Measurements from ENCODE around the gene PSME3IP1.

PSME3IP1 gene

GRCh38 chr16:57165938-57166337 lies 19.9 kb downstream of the PSME3IP1 start:
- no peaks in the 10 kb centered on the region for H3K4me1 ChIP-seq (ENCODE audit: insufficient read depth, low read length)
- H3K9me3 ChIP-seq (ENCODE audit: insufficient read depth, low read depth, low read length): no peaks in the 10 kb centered on the region
- no peaks in the 10 kb centered on the region for H3K27me3 ChIP-seq (ENCODE audit: insufficient read depth, low read length)
- no peak overlapping the region for H3K9ac ChIP-seq (ENCODE audit: low read depth, low read length)
- no peak overlapping the region for H3K4me3 ChIP-seq (ENCODE audit: low read length)
- no peak overlapping the region for H3K27ac ChIP-seq (ENCODE audit: low read length)
- H3K36me3 ChIP-seq (ENCODE audit: insufficient read depth, low read depth, low read length): peaks cover 87% of the 10 kb centered on the region

DNA sequence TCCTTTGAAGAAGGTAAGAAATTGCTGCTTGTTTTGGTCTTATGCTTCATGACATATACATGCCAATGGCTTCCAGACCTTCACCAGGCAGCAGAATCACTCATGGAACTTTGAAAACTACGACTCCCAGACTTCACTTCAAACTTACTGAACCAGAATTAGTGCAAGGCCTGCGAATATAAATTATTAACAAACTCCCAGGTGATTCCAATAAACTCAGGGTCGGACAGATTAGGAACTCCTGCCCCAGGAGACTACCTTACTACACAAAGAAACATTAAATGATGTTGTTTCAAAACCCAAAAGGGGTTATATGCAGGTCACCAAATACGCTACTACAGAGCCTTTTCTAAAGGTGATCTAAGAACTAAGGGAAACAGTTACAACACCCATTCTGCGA lies 20.4 kb downstream of the PSME3IP1 start:
- Histone ChIP-seq H3K4me1 (ENCODE audit: insufficient read depth, low read length) (no peaks in the 10 kb centered on the region), H3K36me3 (ENCODE audit: insufficient read depth, low read depth, low read length) (peaks cover 87% of the 10 kb centered on the region), H3K4me3 (ENCODE audit: low read length) (no peak overlapping the region), H3K9me3 (ENCODE audit: insufficient read depth, low read depth, low read length) (no peaks in the 10 kb centered on the region), H3K27me3 (ENCODE audit: insufficient read depth, low read length) (no peaks in the 10 kb centered on the region), H3K9ac (ENCODE audit: low read depth, low read length) (no peak overlapping the region), H3K27ac (ENCODE audit: low read length) (no peak overlapping the region)

DNA sequence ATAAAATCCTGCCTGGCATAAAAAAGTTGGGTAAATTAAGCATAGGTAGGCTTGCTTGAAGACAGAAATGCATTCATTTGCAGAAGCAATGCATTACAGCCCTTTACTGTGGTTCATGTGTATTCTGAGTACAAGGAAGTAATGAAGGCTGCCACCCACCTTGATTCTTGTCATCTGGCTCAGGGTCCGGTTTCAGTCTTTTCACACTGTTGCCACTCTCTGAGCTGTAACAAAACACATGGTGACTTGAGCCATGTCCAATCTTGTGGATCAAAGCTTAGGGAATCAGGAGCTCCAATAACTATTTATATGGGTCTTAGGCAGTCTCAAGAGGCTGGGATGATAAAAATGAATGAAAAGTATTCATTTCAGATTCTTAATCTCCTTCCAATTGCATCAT lies 22.0 kb downstream of the PSME3IP1 start:
- H3K36me3 ChIP-seq (ENCODE audit: insufficient read depth, low read depth, low read length): peaks cover 82% of the 10 kb centered on the region
- no peak overlapping the region for H3K9ac ChIP-seq (ENCODE audit: low read depth, low read length)
- no peaks in the 10 kb centered on the region for H3K27me3 ChIP-seq (ENCODE audit: insufficient read depth, low read length)
- no peak overlapping the region for H3K4me3 ChIP-seq (ENCODE audit: low read length)
- H3K4me1 ChIP-seq (ENCODE audit: insufficient read depth, low read length): peaks cover 9% of the 10 kb centered on the region; the same call in 1 of the 2 replicates
- H3K27ac ChIP-seq (ENCODE audit: low read length): no peak overlapping the region
- H3K9me3 ChIP-seq (ENCODE audit: insufficient read depth, low read depth, low read length): no peaks in the 10 kb centered on the region

DNA sequence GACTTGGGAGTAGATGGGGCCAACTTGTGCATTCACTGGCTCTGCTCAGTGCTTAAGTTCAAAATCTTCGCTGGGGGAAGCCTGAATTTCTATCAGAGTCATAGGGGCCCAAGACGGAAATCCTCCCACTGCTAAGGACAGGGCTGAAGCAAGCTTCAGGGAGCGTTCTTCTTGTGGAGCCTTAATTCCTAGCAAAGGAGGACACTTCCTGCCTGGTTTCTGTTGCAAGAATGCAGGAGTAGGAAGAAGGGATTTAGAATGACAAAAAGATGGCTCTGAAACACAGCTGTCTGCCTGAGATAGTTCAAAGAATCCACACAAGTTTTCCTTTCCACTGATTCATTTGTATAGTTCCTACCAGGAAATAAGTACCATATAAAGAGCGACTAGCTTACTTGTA lies 26.4 kb downstream of the PSME3IP1 start:
- Histone ChIP-seq H3K4me3 (ENCODE audit: low read length) (peak overlapping the region; percentile 24; the same call in 1 of the 2 replicates), H3K9me3 (ENCODE audit: insufficient read depth, low read depth, low read length) (no peaks in the 10 kb centered on the region), H3K27ac (ENCODE audit: low read length) (no peak overlapping the region), H3K27me3 (ENCODE audit: insufficient read depth, low read length) (no peaks in the 10 kb centered on the region), H3K4me1 (ENCODE audit: insufficient read depth, low read length) (peaks cover 9% of the 10 kb centered on the region; the same call in 1 of the 2 replicates), H3K9ac (ENCODE audit: low read depth, low read length) (peak overlapping the region; percentile 24; the same call in 1 of the 2 replicates), H3K36me3 (ENCODE audit: insufficient read depth, low read depth, low read length) (peaks cover 85% of the 10 kb centered on the region)

DNA sequence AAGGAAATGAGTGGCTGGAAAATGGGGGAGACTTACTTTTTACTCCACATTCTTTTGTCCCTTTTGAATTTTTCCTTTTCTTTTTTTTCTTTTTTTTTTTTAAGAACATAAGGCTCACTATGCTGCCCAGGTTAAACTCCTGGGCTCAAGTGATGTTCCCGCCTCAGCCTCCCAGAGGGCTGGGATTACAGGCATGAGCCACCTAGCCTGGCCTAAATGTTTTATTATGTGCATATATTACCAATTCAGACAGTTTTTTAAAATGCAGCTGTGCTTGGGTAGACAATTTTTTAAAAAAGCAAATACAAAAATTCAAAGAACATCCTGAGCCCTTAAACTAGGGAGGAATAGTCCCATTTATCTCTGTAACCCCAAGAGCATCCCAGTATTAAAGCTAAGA lies 28.3 kb downstream of the PSME3IP1 start:
- H3K4me3 ChIP-seq (ENCODE audit: low read length): no peak overlapping the region
- no peaks in the 10 kb centered on the region for H3K9me3 ChIP-seq (ENCODE audit: insufficient read depth, low read depth, low read length)
- peaks cover 9% of the 10 kb centered on the region; the same call in 1 of the 2 replicates for H3K4me1 ChIP-seq (ENCODE audit: insufficient read depth, low read length)
- H3K27ac ChIP-seq (ENCODE audit: low read length): no peak overlapping the region
- no peak overlapping the region for H3K9ac ChIP-seq (ENCODE audit: low read depth, low read length)
- no peaks in the 10 kb centered on the region for H3K27me3 ChIP-seq (ENCODE audit: insufficient read depth, low read length)
- peaks cover 85% of the 10 kb centered on the region for H3K36me3 ChIP-seq (ENCODE audit: insufficient read depth, low read depth, low read length)

- H3K4me1 ChIP-seq (ENCODE audit: insufficient read depth, low read length): peaks cover 10% of the 10 kb centered on the region
These were observed 29.5 kb downstream of the PSME3IP1 start for GRCh38 chr16:57156351-57156703.

GRCh38 chr16:57155702-57156350 lies 30.0 kb downstream of the PSME3IP1 start:
- no peak overlapping the region for H3K27ac ChIP-seq (ENCODE audit: low read length)
- H3K9me3 ChIP-seq (ENCODE audit: insufficient read depth, low read depth, low read length): no peaks in the 10 kb centered on the region
- H3K27me3 ChIP-seq (ENCODE audit: insufficient read depth, low read length): no peaks in the 10 kb centered on the region
- H3K4me3 ChIP-seq (ENCODE audit: low read length): no peak overlapping the region
- H3K9ac ChIP-seq (ENCODE audit: low read depth, low read length): no peak overlapping the region
- H3K4me1 ChIP-seq (ENCODE audit: insufficient read depth, low read length): peaks cover 15% of the 10 kb centered on the region
- H3K36me3 ChIP-seq (ENCODE audit: insufficient read depth, low read depth, low read length): peaks cover 80% of the 10 kb centered on the region

More at GRCh38 chr16:57156351-57156703, 29.5 kb downstream of the PSME3IP1 start:
- Histone ChIP-seq H3K27me3 (ENCODE audit: insufficient read depth, low read length) (no peaks in the 10 kb centered on the region), H3K4me3 (ENCODE audit: low read length) (no peak overlapping the region), H3K9me3 (ENCODE audit: insufficient read depth, low read depth, low read length) (no peaks in the 10 kb centered on the region), H3K36me3 (ENCODE audit: insufficient read depth, low read depth, low read length) (peaks cover 85% of the 10 kb centered on the region), H3K9ac (ENCODE audit: low read depth, low read length) (no peak overlapping the region), H3K27ac (ENCODE audit: low read length) (no peak overlapping the region)

- peaks cover 65% of the 10 kb centered on the region for H3K36me3 ChIP-seq (ENCODE audit: insufficient read depth, low read depth, low read length)
These were observed 32.0 kb downstream of the PSME3IP1 start for GRCh38 chr16:57153841-57154240.

GRCh38 chr16:57152096-57153093 lies 33.4 kb downstream of the PSME3IP1 start:
- Histone ChIP-seq H3K36me3 (ENCODE audit: insufficient read depth, low read depth, low read length) (peaks cover 50% of the 10 kb centered on the region), H3K9ac (ENCODE audit: low read depth, low read length) (no peak overlapping the region), H3K4me1 (ENCODE audit: insufficient read depth, low read length) (peaks cover 20% of the 10 kb centered on the region), H3K27me3 (ENCODE audit: insufficient read depth, low read length) (no peaks in the 10 kb centered on the region), H3K27ac (ENCODE audit: low read length) (no peak overlapping the region), H3K4me3 (ENCODE audit: low read length) (no peak overlapping the region), H3K9me3 (ENCODE audit: insufficient read depth, low read depth, low read length) (no peaks in the 10 kb centered on the region)

More at GRCh38 chr16:57153841-57154240, 32.0 kb downstream of the PSME3IP1 start:
- Histone ChIP-seq H3K9me3 (ENCODE audit: insufficient read depth, low read depth, low read length) (no peaks in the 10 kb centered on the region), H3K4me1 (ENCODE audit: insufficient read depth, low read length) (peaks cover 11% of the 10 kb centered on the region), H3K4me3 (ENCODE audit: low read length) (no peak overlapping the region), H3K9ac (ENCODE audit: low read depth, low read length) (no peak overlapping the region), H3K27me3 (ENCODE audit: insufficient read depth, low read length) (no peaks in the 10 kb centered on the region), H3K27ac (ENCODE audit: low read length) (no peak overlapping the region)

- H3K9ac ChIP-seq (ENCODE audit: low read depth, low read length): no peak overlapping the region
- H3K4me1 ChIP-seq (ENCODE audit: insufficient read depth, low read length): peaks cover 25% of the 10 kb centered on the region
- no peaks in the 10 kb centered on the region for H3K27me3 ChIP-seq (ENCODE audit: insufficient read depth, low read length)
- H3K27ac ChIP-seq (ENCODE audit: low read length): no peak overlapping the region
- no peaks in the 10 kb centered on the region for H3K9me3 ChIP-seq (ENCODE audit: insufficient read depth, low read depth, low read length)
- H3K4me3 ChIP-seq (ENCODE audit: low read length): no peak overlapping the region
- peaks cover 45% of the 10 kb centered on the region for H3K36me3 ChIP-seq (ENCODE audit: insufficient read depth, low read depth, low read length)
These were observed 34.5 kb downstream of the PSME3IP1 start for GRCh38 chr16:57151369-57151768.

DNA sequence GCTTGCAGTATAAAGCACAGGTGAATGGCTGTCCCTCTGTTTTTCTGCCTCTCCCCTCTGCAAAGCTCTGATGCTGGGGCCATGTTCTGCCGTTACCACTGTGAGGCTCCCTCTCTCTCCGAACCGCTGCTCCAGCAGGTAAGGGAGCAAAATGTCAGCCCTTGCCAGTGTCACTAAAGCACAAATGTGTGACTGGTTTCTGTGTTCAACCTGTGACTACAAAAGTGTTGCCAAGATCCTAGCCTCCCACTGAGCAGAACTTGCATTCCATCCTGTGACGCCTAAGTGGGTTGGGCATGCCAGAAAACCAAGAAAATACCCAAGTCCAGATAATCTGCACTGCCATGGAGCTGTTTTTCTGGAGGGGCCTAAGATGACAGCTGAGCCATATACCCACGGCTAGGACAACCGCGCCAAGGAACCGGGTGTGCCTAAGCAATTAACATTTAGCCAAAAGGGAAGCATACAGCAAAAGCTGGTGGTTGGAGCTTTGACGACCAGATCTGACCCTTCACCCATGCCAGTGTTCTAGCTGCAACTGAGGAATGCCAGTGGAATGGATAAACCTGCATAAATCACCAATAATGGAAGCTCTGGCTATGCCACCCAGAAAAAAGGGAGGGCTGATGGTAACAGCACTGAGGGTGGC lies 35.0 kb downstream of the PSME3IP1 start:
- Histone ChIP-seq H3K4me1 (ENCODE audit: insufficient read depth, low read length) (peaks cover 25% of the 10 kb centered on the region), H3K27ac (ENCODE audit: low read length) (no peak overlapping the region), H3K27me3 (ENCODE audit: insufficient read depth, low read length) (no peaks in the 10 kb centered on the region), H3K36me3 (ENCODE audit: insufficient read depth, low read depth, low read length) (peaks cover 39% of the 10 kb centered on the region), H3K4me3 (ENCODE audit: low read length) (no peak overlapping the region), H3K9ac (ENCODE audit: low read depth, low read length) (no peak overlapping the region), H3K9me3 (ENCODE audit: insufficient read depth, low read depth, low read length) (no peaks in the 10 kb centered on the region)
